Heart right ventricle (tissue), 16 donors: ENCODE measurements around the gene KRT78. TPM values are rescaled to one million over a fixed set of nuclear protein-coding genes. Genes with fewer than 3 reads are reported as not detected.
"Not testable (repeated sequence)": the region's sequence is repeated elsewhere in the genome, so short reads cannot be mapped to it uniquely, and the experiment has no call there.

ENCODE experiments used
- ATAC-seq, 8 donors: fragments of 200-7000 bp; cut with Tn5 transposase; one replicate each; pipeline ENCODE4 v1.9.1; 2020; ENCODE audit warnings: mild to moderate bottlenecking in 8 of 8, moderate library complexity in 8 of 8, moderate number of reproducible peaks in 1 of 8
- DNase-seq, 2 donors: peaks; one replicate each; pipeline ENCODE4 v3.0.0-alpha.2; 2020
- H3K27ac ChIP-seq, 10 donors: fragments of 200-600 bp; sonication (generic) in 2 of 10; one replicate each; pipeline versions ENCODE4 v1.5.0 to v1.8.0; 2020 to 2022; ENCODE audit warnings: mild to moderate bottlenecking in 3 of 10
- H3K27me3 ChIP-seq, 7 donors: fragments of 200-600 bp; one replicate each; pipeline ENCODE4 v1.8.0; 2021 to 2022; ENCODE audit warnings: mild to moderate bottlenecking in 2 of 7
- H3K36me3 ChIP-seq, 9 donors: fragments of 200-600 bp; sonication (generic) in 1 of 9; one replicate each; pipeline versions ENCODE4 v1.5.0 to v1.8.0; 2020 to 2022; ENCODE audit warnings: mild to moderate bottlenecking in 2 of 9
- H3K4me1 ChIP-seq, 9 donors: fragments of 200-600 bp; sonication (generic) in 1 of 9; one replicate each; pipeline versions ENCODE4 v1.5.0 to v1.8.0; 2020 to 2022; ENCODE audit warnings: mild to moderate bottlenecking in 4 of 9
- H3K4me3 ChIP-seq, 10 donors: fragments of 200-600 bp; sonication (generic) in 2 of 10; one replicate each; pipeline versions ENCODE4 v1.5.0 to v1.8.0; 2020 to 2022; ENCODE audit warnings: mild to moderate bottlenecking in 7 of 10, moderate library complexity in 2 of 10
- H3K9me3 ChIP-seq, 11 donors: fragments of 200-600 bp in 10 of 11; sonication (generic) in 2 of 11; one replicate each; pipeline versions ENCODE4 v1.5.0 to v1.8.0; 2013 to 2022; ENCODE audit warnings: mild to moderate bottlenecking in 2 of 11, control low read depth in 1 of 11, moderate library complexity in 1 of 11
- CTCF ChIP-seq, 9 donors: fragments of 200-600 bp; sonication (generic) in 2 of 9; IDR thresholded peaks; one replicate each; pipeline versions ENCODE4 v1.5.0 to v1.8.0; 2021 to 2022; ENCODE audit warnings: antibody characterized with exemption in 9 of 9, mild to moderate bottlenecking in 5 of 9, moderate library complexity in 1 of 9
- whole genome bisulfite sequencing, 2 donors: extraction: QIAGEN DNeasy Blood & Tissue Kit; methylation state at CpG; one replicate each; pipeline ENCODE4 v1.1.7; 2013; ENCODE audit warnings: inconsistent platforms in 1 of 2; 5-methylcytosine and 5-hydroxymethylcytosine counted together
- intact Hi-C, 10 donors: fragments of 100-400 bp; cut with DNase I; formaldehyde crosslinking; loops; one replicate each; pipeline versions ENCODE4 v1.11.1 to v1.14.2; 2022
- polyA plus RNA-seq, 2 donors: library from polyadenylated mRNA; stranded (reverse); fragments of 200-250 nt; gene quantifications; one replicate each; pipeline ENCODE4 v1.2.3, GENCODE V29; 2013
- total RNA-seq, 10 donors: library from RNA; stranded (reverse); fragmentation: NEBNext Ultra II Directional in 3 of 10; extraction: Animal tissue kit (Norgen Biotek cat#: 25700) in 3 of 10; gene quantifications; one replicate each; pipeline versions ENCODE4 v1.2.1 to v1.2.4, GENCODE V29; 2021 to 2023
- donor health status: Arrhythmogenic right ventricular cardiomyopathy.
- donor health status: ischemic (EF 13 %, LVEDD 7.1; RV severe dilation, severe dysfunction).
- donor health status: healthy with polysubstance abuse.
- donor health status: DM: no; HTN: yes; CAD: no.
- donor health status: DM: no; HTN: no; CAD: no.
- donor health status: ischemic (EF 25% LVEDD 6.9; RV normal size, moderate dysfunction).
- donor health status: ischemic (EF 25% LVEDD 5.7; RV mildly dilated, moderate dysfunction).
- donor health status: healthy.
- donor health status: DM: yes; HTN: yes; CAD: no.
- donor health status: Ischemic cardiomyopathy.
- donor health status: ischemic (EF 35%, LVEDD 5.7; RV mildly dilated, moderate dysfunction).
- donor health status: nonischemic (EF 11% LVEDD 7.7; RV severe dilation, severe dysfunction).
- donor health status: DM: yes; HTN: yes; CAD: no.
- donor health status: PGD.
- donor health status: ischemic (EF 29% LVEDD 5.4; RV normal size, mild dysfunction).
- donor health status: nonischemic (EF 23%, LVEDD 6.1; RV moderate dilation, normal function).

The KRT78 gene
- total and polyA plus RNA-seq, 12 donors = 0.07 TPM; not detected in 11

GRCh38 chr12:52796429-52796794 lies 52.4 kb downstream of the KRT78 start:
- H3K27me3 ChIP-seq = peaks cover 0 to 38% (median 15%) of the 10 kb centered on the region in 7 donors
- no peak overlapping the region for H3K4me3 ChIP-seq
- no peak for ATAC-seq
- no peaks in the 10 kb centered on the region for H3K4me1 ChIP-seq
- 94 to 97% methylated on average over 3 of the region's 3 CpGs for WGBS, 2 donors
- no peak for DNase-seq
- H3K27ac ChIP-seq = no peak overlapping the region
- intact Hi-C loops = no loop called here
- no peaks in the 10 kb centered on the region for H3K36me3 ChIP-seq
- no peaks in the 10 kb centered on the region for H3K9me3 ChIP-seq
- no peak for TF ChIP-seq CTCF (IDR thresholded peaks at IDR 0.05)

- Histone ChIP-seq H3K4me1 (no peaks in the 10 kb centered on the region), H3K36me3 (no peaks in the 10 kb centered on the region), H3K27me3 (peaks cover 0 to 44% (median 20%) of the 10 kb centered on the region in 7 donors), H3K9me3 (no peaks in the 10 kb centered on the region), H3K27ac (no peak within 1 kb of the TSS), H3K4me3 (no peak within 1 kb of the TSS)
- intact Hi-C loops = no loop called here
- ATAC-seq = no peak
- TF ChIP-seq CTCF (IDR thresholded peaks at IDR 0.05) = no peak
- WGBS, 2 donors = 88 to 92% methylated on average over 17 of the region's 17 CpGs
- no peak for DNase-seq
Observed at GRCh38 chr12:52795694-52796428, 52.9 kb downstream of the KRT78 start, which contains the start of gene KRT3. Gene KRT3 (minus strand): TSS chr12:52796117. CDS start chr12:52796042, 75 bp downstream.

GRCh38 chr12:52795332-52795674 lies 53.5 kb downstream of the KRT78 start:
- DNase-seq, H3K4me3 ChIP-seq, H3K27ac ChIP-seq, intact Hi-C loops, H3K4me1 ChIP-seq, ATAC-seq, H3K9me3 ChIP-seq, H3K36me3 ChIP-seq: not testable (repeated sequence)
- 94% methylated on average over 2 of the region's 2 CpGs for WGBS, 2 donors
- peaks cover 0 to 50% (median 26%) of the 10 kb centered on the region in 7 donors for H3K27me3 ChIP-seq

GRCh38 chr12:52794479-52795331 lies 54.1 kb downstream of the KRT78 start:
- Histone ChIP-seq H3K4me3 (no peak overlapping the region), H3K27me3 (peaks cover 0 to 56% (median 32%) of the 10 kb centered on the region in 7 donors), H3K27ac (no peak overlapping the region), H3K9me3 (no peaks in the 10 kb centered on the region), H3K4me1 (peaks cover 0 to 5% (median 0%) of the 10 kb centered on the region in 9 donors), H3K36me3 (no peaks in the 10 kb centered on the region)
- DNase-seq = no peak
- 82 to 85% methylated on average over 5 of the region's 5 CpGs for WGBS, 2 donors
- ATAC-seq = no peak
- no peak for TF ChIP-seq CTCF (IDR thresholded peaks at IDR 0.05)
- intact Hi-C loops = no loop called here
